HepG2 (cell line): ENCODE measurements around the gene VEGFB. TPM values are rescaled to one million over a fixed set of nuclear protein-coding genes. Genes with fewer than 3 reads are reported as not detected.

Experiments used
- ATF1 ChIP-seq: IDR thresholded peaks from 2 replicates; pipeline ENCODE4 v1.6.1; 2016; ENCODE audit warnings: mild to moderate bottlenecking, control low read depth
- HOXA3 ChIP-seq: sonication (generic); formaldehyde crosslinking; IDR thresholded peaks from 2 replicates; pipeline ENCODE4 v1.5.0; 2020; ENCODE audit warnings: missing genetic modification reagents
- LCORL ChIP-seq, 2 experiments: fragments of 450-650 bp in 1 of 2; sonication (generic) in 1 of 2; formaldehyde crosslinking in 1 of 2; IDR thresholded peaks; 2 replicates each; pipeline versions ENCODE4 v1.5.0 to v1.6.1; 2017 to 2020; ENCODE audit warnings: antibody characterized with exemption in 1 of 2, missing genetic modification reagents in 1 of 2
- MIER2 ChIP-seq: IDR thresholded peaks from 2 replicates; pipeline ENCODE4 v1.6.1; 2016; ENCODE audit warnings: missing biosample characterization, missing genetic modification reagents
- MIER3 ChIP-seq: IDR thresholded peaks from 2 replicates; pipeline ENCODE4 v1.6.1; 2016; ENCODE audit warnings: missing compliant biosample characterization, borderline replicate concordance
- NFKB2 ChIP-seq: sonication (generic); formaldehyde crosslinking; IDR thresholded peaks from 2 replicates; pipeline ENCODE4 v1.4.0; 2020; ENCODE audit warnings: missing genetic modification reagents, borderline replicate concordance
- NPAS2 ChIP-seq: sonication (generic); formaldehyde crosslinking; IDR thresholded peaks from 2 replicates; pipeline ENCODE4 v1.8.0; 2022; ENCODE audit warnings: mild to moderate bottlenecking, missing genetic modification reagents, borderline replicate concordance
- PITX1 ChIP-seq: sonication (generic); formaldehyde crosslinking; IDR thresholded peaks from 2 replicates; pipeline ENCODE4 v1.5.1; 2020; ENCODE audit warnings: mild to moderate bottlenecking, missing genetic modification reagents
- POLR2A ChIP-seq, 2 experiments: IDR thresholded peaks; 2 replicates each; pipeline ENCODE4 v1.6.1; 2011; ENCODE audit warnings: low read depth in 2 of 2, low read length in 2 of 2, mild to moderate bottlenecking in 1 of 2, moderate library complexity in 1 of 2; ENCODE audit not compliant: insufficient read depth in 1 of 2
- SALL2 ChIP-seq: sonication (generic); formaldehyde crosslinking; IDR thresholded peaks from 2 replicates; pipeline ENCODE4 v1.8.1; 2023; ENCODE audit warnings: mild to moderate bottlenecking, missing genetic modification reagents, inconsistent platforms
- ZBTB7B ChIP-seq: sonication (generic); formaldehyde crosslinking; IDR thresholded peaks from 2 replicates; pipeline ENCODE4 v1.4.0; 2020; ENCODE audit warnings: missing genetic modification reagents
- ZNF136 ChIP-seq: sonication (generic); formaldehyde crosslinking; IDR thresholded peaks from 2 replicates; pipeline ENCODE4 v1.8.1; 2022; ENCODE audit warnings: low read depth, mild to moderate bottlenecking, moderate library complexity, missing genetic modification reagents
- ZNF205 ChIP-seq: IDR thresholded peaks from 2 replicates; pipeline ENCODE4 v1.6.1; 2018; ENCODE audit warnings: missing biosample characterization, missing genetic modification reagents
- ZNF232 ChIP-seq: sonication (generic); formaldehyde crosslinking; IDR thresholded peaks from 2 replicates; pipeline ENCODE4 v1.4.0; 2020; ENCODE audit warnings: missing genetic modification reagents, borderline replicate concordance
- ZNF235 ChIP-seq: sonication (generic); formaldehyde crosslinking; IDR thresholded peaks from 2 replicates; pipeline ENCODE4 v1.8.1; 2023; ENCODE audit warnings: mild to moderate bottlenecking, missing genetic modification reagents, borderline replicate concordance
- ZNF296 ChIP-seq: sonication (generic); formaldehyde crosslinking; conservative IDR thresholded peaks from 2 replicates; pipeline ENCODE4 v1.5.0; 2020; ENCODE audit warnings: mild to moderate bottlenecking, missing genetic modification reagents
- ZNF3 ChIP-seq: IDR thresholded peaks from 2 replicates; pipeline ENCODE4 v1.7.0; 2017; ENCODE audit warnings: inconsistent platforms
- ZNF468 ChIP-seq: sonication (generic); formaldehyde crosslinking; IDR thresholded peaks from 2 replicates; pipeline ENCODE4 v1.8.0; 2022; ENCODE audit warnings: mild to moderate bottlenecking, moderate library complexity, missing genetic modification reagents
- ZNF501 ChIP-seq: sonication (generic); formaldehyde crosslinking; IDR thresholded peaks from 2 replicates; pipeline ENCODE4 v1.5.1; 2020; ENCODE audit warnings: mild to moderate bottlenecking, moderate library complexity, missing genetic modification reagents
- ZNF841 ChIP-seq: sonication (generic); formaldehyde crosslinking; IDR thresholded peaks from 2 replicates; pipeline ENCODE4 v1.8.1; 2023; ENCODE audit warnings: missing genetic modification reagents, borderline replicate concordance
- polyA plus RNA-seq, 8 experiments: library from polyadenylated mRNA; depleted of rRNA in 3 of 8; stranded (reverse) in 7 of 8; unstranded in 1 of 8; fragments of >200 nt; fragmentation: Illumina TruSeq in 4 of 8; extraction: Trizol in 4 of 8; gene quantifications; 2 replicates each; pipeline versions ENCODE4 v1.2.1 to v1.2.3, GENCODE V29; 2011 to 2016; ENCODE audit warnings: low read depth in 4 of 8, missing spikeins in 1 of 8, mixed read lengths in 1 of 8; ENCODE audit not compliant: insufficient read depth in 1 of 8
- total RNA-seq, 5 experiments: library from RNA; depleted of rRNA; stranded (reverse); fragments of >200 nt; fragmentation: Illumina TruSeq; extraction: Trizol; gene quantifications; 2 replicates each; pipeline ENCODE4 v1.2.3, GENCODE V29; 2016; ENCODE audit warnings: low read depth in 1 of 5
- TF ChIP-seq, protein P1 (sequence below): sonication (generic); formaldehyde crosslinking; conservative IDR thresholded peaks from 2 replicates; pipeline ENCODE4 v1.4.0; 2020; ENCODE audit warnings: mild to moderate bottlenecking, missing genetic modification reagents, moderate library complexity
- TF ChIP-seq, protein P2 (sequence below): sonication (generic); formaldehyde crosslinking; IDR thresholded peaks from 2 replicates; pipeline ENCODE4 v1.4.0; 2020; ENCODE audit warnings: missing genetic modification reagents; ENCODE audit errors: not compliant biosample characterization
- TF ChIP-seq, protein P3 (sequence below): sonication (generic); formaldehyde crosslinking; IDR thresholded peaks from 2 replicates; pipeline ENCODE4 v1.9.0; 2021; ENCODE audit warnings: missing genetic modification reagents, borderline replicate concordance
- TF ChIP-seq, protein P4 (sequence below): IDR thresholded peaks from 2 replicates; pipeline ENCODE4 v1.6.1; 2012; ENCODE audit warnings: inconsistent platforms

VEGFB gene
- total and polyA plus RNA-seq, 2 of the 13 experiments (the other 11 are each of a cell fraction or from before 2014, with no cell fraction given): 9.0 to 11.3 TPM

DNA sequence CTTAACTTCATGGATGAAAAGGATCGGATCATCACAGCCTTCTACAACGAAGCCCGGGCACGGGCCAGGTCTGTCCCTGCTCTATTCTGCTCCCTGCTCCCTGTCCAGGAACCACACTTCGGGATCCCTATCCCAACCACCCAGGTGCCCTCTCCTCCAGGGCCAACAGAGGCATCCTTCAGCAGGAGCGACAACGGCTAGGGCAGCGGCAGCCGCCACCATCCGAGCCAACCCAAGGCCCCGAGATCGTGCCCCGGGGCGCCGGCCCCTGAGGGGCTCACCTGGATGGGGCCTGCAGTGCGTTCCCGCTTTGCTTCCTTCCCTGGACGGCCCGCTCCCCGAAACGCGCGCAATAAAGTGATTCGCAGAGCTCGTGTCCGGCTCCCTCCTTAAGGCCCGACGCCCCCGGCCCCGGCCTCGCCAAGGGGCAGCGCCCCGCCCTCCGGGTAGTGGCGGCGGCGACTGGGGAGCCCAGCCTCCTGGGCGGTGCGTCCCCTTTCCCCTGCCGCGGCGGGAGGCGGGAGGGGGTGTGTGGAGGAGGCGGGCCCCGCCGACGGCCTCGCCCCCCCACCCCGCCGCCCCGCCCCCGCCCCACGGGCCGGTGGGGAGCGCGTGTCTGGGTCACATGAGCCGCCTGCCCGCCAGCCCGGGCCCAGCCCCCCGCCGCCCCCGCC, at the start of gene VEGFB (continued):
- TF ChIP-seq ZNF232 (CRISPR knock-in tag) (no peak), ZNF3 (CRISPR knock-in tag) (no peak), ATF1 (CRISPR knock-in tag) (no peak), PITX1 (peak; percentile 24; the same call in 1 of the 2 replicates), HOXA3 (peak; percentile 33; the same call in 1 of the 2 replicates), POLR2A (IDR thresholded peaks at IDR 0.05; ENCODE audit: insufficient read depth in 1 of 2, low read depth in 2 of 2, low read length in 2 of 2) (no peak), LCORL (IDR thresholded peaks at IDR 0.05) (no peak), LCORL (CRISPR knock-in tag; IDR thresholded peaks at IDR 0.05) (peak; percentile 30; the same call in 1 of the 2 replicates), ZNF235 (CRISPR knock-in tag) (no peak), MIER3 (CRISPR knock-in tag) (no peak), NPAS2 (CRISPR knock-in tag) (no peak), ZBTB7B (CRISPR knock-in tag) (0 out of 2 replicates have a peak, but pooled peaks have one; percentile 19), MIER2 (CRISPR knock-in tag) (no peak), ZNF468 (CRISPR knock-in tag) (no peak), ZNF136 (0 out of 2 replicates have a peak, but pooled peaks have one; percentile 31), ZNF296 (CRISPR knock-in tag) (no peak), SALL2 (0 out of 2 replicates have a peak, but pooled peaks have one; percentile 17), ZNF501 (CRISPR knock-in tag) (0 out of 2 replicates have a peak, but pooled peaks have one; percentile 18), ZNF205 (CRISPR knock-in tag) (no peak), ZNF841 (CRISPR knock-in tag) (no peak), NFKB2 (peak; percentile 27; the same call in 1 of the 2 replicates)
- TF ChIP-seq, protein P1, sequence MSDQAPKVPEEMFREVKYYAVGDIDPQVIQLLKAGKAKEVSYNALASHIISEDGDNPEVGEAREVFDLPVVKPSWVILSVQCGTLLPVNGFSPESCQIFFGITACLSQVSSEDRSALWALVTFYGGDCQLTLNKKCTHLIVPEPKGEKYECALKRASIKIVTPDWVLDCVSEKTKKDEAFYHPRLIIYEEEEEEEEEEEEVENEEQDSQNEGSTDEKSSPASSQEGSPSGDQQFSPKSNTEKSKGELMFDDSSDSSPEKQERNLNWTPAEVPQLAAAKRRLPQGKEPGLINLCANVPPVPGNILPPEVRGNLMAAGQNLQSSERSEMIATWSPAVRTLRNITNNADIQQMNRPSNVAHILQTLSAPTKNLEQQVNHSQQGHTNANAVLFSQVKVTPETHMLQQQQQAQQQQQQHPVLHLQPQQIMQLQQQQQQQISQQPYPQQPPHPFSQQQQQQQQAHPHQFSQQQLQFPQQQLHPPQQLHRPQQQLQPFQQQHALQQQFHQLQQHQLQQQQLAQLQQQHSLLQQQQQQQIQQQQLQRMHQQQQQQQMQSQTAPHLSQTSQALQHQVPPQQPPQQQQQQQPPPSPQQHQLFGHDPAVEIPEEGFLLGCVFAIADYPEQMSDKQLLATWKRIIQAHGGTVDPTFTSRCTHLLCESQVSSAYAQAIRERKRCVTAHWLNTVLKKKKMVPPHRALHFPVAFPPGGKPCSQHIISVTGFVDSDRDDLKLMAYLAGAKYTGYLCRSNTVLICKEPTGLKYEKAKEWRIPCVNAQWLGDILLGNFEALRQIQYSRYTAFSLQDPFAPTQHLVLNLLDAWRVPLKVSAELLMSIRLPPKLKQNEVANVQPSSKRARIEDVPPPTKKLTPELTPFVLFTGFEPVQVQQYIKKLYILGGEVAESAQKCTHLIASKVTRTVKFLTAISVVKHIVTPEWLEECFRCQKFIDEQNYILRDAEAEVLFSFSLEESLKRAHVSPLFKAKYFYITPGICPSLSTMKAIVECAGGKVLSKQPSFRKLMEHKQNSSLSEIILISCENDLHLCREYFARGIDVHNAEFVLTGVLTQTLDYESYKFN (CRISPR knock-in tag): 0 out of 2 replicates have a peak, but pooled peaks have one; percentile 10
- TF ChIP-seq, protein P2, sequence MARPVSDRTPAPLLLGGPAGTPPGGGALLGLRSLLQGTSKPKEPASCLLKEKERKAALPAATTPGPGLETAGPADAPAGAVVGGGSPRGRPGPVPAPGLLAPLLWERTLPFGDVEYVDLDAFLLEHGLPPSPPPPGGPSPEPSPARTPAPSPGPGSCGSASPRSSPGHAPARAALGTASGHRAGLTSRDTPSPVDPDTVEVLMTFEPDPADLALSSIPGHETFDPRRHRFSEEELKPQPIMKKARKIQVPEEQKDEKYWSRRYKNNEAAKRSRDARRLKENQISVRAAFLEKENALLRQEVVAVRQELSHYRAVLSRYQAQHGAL: no peak
- TF ChIP-seq, protein P3, sequence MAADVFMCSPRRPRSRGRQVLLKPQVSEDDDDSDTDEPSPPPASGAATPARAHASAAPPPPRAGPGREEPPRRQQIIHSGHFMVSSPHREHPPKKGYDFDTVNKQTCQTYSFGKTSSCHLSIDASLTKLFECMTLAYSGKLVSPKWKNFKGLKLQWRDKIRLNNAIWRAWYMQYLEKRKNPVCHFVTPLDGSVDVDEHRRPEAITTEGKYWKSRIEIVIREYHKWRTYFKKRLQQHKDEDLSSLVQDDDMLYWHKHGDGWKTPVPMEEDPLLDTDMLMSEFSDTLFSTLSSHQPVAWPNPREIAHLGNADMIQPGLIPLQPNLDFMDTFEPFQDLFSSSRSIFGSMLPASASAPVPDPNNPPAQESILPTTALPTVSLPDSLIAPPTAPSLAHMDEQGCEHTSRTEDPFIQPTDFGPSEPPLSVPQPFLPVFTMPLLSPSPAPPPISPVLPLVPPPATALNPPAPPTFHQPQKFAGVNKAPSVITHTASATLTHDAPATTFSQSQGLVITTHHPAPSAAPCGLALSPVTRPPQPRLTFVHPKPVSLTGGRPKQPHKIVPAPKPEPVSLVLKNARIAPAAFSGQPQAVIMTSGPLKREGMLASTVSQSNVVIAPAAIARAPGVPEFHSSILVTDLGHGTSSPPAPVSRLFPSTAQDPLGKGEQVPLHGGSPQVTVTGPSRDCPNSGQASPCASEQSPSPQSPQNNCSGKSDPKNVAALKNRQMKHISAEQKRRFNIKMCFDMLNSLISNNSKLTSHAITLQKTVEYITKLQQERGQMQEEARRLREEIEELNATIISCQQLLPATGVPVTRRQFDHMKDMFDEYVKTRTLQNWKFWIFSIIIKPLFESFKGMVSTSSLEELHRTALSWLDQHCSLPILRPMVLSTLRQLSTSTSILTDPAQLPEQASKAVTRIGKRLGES (CRISPR knock-in tag): no peak
- TF ChIP-seq, protein P4, sequence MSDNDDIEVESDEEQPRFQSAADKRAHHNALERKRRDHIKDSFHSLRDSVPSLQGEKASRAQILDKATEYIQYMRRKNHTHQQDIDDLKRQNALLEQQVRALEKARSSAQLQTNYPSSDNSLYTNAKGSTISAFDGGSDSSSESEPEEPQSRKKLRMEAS: peak; percentile 8; the same call in 1 of the 2 replicates
